PFSK-1 (cell line): Measurements from ENCODE around the gene PTPN11.

Experiments
- POLR2AphosphoS5 ChIP-seq: IDR thresholded peaks from 2 replicates; pipeline ENCODE4 v1.6.1; 2012; ENCODE audit warnings: low read depth, mild to moderate bottlenecking, control low read depth, low read length, moderate library complexity
- SIN3A ChIP-seq: IDR thresholded peaks from 2 replicates; pipeline ENCODE4 v1.6.1; 2012; ENCODE audit warnings: mild to moderate bottlenecking, low read length, moderate library complexity, borderline replicate concordance; ENCODE audit not compliant: insufficient read depth
- TF ChIP-seq, protein P1 (sequence below), 2 experiments: IDR thresholded peaks; 2 replicates each; pipeline versions ENCODE4 v1.6.1 to v1.8.0; 2011 to 2012; ENCODE audit warnings: low read depth in 2 of 2, low read length in 2 of 2, control low read depth in 1 of 2, inconsistent platforms in 1 of 2, mild to moderate bottlenecking in 1 of 2, moderate library complexity in 1 of 2; ENCODE audit not compliant: insufficient read depth in 1 of 2

DNA sequence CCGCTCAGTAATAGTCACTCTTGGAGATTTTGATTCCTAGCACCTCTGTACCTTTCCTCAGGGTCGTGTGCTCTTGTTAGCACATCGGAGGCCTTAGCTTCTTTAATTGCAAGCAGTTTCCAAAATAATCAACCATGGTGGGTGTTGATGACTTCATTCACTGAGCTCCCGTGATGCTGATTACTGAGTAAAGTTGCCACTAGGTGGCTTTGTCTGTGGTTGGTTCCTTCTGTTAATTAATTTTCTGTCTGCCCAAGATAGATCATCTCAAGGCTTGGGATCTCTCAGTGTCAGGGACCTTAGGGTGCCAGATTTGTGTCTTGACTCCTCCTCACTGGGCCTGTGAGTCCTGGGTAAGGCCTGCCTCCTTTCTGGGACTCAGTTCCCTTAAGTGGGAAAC lies 54.3 kb downstream of the PTPN11 start:
- TF ChIP-seq POLR2AphosphoS5 = no peak
- TF ChIP-seq SIN3A = no peak
- TF ChIP-seq, protein P1, sequence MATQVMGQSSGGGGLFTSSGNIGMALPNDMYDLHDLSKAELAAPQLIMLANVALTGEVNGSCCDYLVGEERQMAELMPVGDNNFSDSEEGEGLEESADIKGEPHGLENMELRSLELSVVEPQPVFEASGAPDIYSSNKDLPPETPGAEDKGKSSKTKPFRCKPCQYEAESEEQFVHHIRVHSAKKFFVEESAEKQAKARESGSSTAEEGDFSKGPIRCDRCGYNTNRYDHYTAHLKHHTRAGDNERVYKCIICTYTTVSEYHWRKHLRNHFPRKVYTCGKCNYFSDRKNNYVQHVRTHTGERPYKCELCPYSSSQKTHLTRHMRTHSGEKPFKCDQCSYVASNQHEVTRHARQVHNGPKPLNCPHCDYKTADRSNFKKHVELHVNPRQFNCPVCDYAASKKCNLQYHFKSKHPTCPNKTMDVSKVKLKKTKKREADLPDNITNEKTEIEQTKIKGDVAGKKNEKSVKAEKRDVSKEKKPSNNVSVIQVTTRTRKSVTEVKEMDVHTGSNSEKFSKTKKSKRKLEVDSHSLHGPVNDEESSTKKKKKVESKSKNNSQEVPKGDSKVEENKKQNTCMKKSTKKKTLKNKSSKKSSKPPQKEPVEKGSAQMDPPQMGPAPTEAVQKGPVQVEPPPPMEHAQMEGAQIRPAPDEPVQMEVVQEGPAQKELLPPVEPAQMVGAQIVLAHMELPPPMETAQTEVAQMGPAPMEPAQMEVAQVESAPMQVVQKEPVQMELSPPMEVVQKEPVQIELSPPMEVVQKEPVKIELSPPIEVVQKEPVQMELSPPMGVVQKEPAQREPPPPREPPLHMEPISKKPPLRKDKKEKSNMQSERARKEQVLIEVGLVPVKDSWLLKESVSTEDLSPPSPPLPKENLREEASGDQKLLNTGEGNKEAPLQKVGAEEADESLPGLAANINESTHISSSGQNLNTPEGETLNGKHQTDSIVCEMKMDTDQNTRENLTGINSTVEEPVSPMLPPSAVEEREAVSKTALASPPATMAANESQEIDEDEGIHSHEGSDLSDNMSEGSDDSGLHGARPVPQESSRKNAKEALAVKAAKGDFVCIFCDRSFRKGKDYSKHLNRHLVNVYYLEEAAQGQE (IDR thresholded peaks at IDR 0.05; ENCODE audit: insufficient read depth in 1 of 2, low read depth in 2 of 2, low read length in 2 of 2) = no peak
